Measurements from ENCODE around the gene CAMK1D. TPM values are rescaled to one million over a fixed set of nuclear protein-coding genes. Genes with fewer than 3 reads are reported as not detected.

CAMK1D gene
- total and polyA plus RNA-seq, 4 experiments from 2014 or later: 5.2 to 22.2 (median 19.4) TPM

DNA sequence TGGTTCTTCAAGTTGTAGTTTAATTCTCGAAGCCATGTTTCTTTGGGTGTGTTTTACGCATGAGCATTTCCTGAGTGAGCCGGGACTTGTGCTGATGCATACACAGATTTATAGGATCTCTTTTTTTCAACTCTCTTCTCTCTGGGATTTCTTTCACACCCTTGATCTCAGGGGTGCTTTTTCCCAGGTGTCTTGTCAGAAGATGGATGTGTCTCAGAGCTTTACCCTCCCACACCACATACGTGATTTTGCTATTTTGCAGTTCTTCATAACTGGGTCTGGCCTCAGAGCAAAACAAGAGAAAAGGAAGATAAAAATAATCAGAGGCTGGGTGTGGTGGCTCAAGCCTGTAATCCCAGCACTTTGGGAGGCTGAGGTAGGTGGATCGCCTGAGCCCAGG lies 177.0 kb downstream of the CAMK1D start:
- Histone ChIP-seq H3K4me1 (ENCODE audit: insufficient read depth, low read length) (no peaks in the 10 kb centered on the region), H3K27ac (ENCODE audit: low read depth, low read length) (no peak overlapping the region), H3K9me3 (ENCODE audit: control insufficient read depth in 1 of 2, low read length in 2 of 2) (no peaks in the 10 kb centered on the region), H3K4me3 (ENCODE audit: low read length in 2 of 2) (no peak overlapping the region), H3K36me3 (ENCODE audit: insufficient read depth, low read length) (no peaks in the 10 kb centered on the region), H3K27me3 (ENCODE audit: insufficient read depth, low read length) (no peaks in the 10 kb centered on the region)
- no peak for DNase-seq
- intact Hi-C loops (cut with micrococcal nuclease): no loop called here
- Mint-ChIP-seq H3K4me3 (no peak overlapping the region), H3K27me3 (no peaks in the 10 kb centered on the region), H3K9me3 (peaks cover 0 to 12% (median 0%) of the 10 kb centered on the region in 8 donors), H3K4me1 (peaks cover 2 to 7% (median 6%) of the 10 kb centered on the region in 4 donors), H3K36me3 (peaks cover 3 to 15% of the 10 kb centered on the region in 2 donors), H3K27ac (peak overlapping the region in 1 of 7 donors; percentile 48)
- POLR2A ChIA-PET (ENCODE audit: partially characterized antibody): no interaction called here
- CTCF ChIA-PET (ENCODE audit: partially characterized antibody): no interaction called here

DNA sequence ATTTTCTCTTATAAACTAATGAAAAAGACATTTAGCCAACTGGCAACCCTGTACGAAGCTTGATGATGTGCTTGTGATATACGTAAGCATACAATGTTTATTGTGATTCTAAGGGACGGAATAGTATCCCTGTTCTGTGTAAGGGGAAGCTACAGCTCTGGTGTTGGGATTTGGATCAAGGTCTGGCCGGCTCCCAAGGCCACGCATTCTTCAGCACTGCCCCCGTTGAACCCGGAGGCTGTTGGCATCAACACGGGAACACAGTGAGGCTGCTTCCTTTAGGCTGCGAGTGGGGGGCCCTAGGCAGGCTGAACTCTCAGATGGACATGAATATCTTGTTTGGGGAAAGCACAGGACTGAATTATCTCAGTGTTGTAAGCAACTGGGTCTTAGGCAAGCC lies 180.6 kb downstream of the CAMK1D start:
- Histone ChIP-seq H3K9me3 (ENCODE audit: control insufficient read depth in 1 of 2, low read length in 2 of 2) (no peaks in the 10 kb centered on the region), H3K36me3 (ENCODE audit: insufficient read depth, low read length) (no peaks in the 10 kb centered on the region), H3K27ac (ENCODE audit: low read depth, low read length) (no peak overlapping the region), H3K4me1 (ENCODE audit: insufficient read depth, low read length) (no peaks in the 10 kb centered on the region), H3K27me3 (ENCODE audit: insufficient read depth, low read length) (no peaks in the 10 kb centered on the region), H3K4me3 (ENCODE audit: low read length in 2 of 2) (no peak overlapping the region)
- H3K27me3 Mint-ChIP-seq: no peaks in the 10 kb centered on the region
- POLR2A ChIA-PET (ENCODE audit: partially characterized antibody): no interaction called here
- peaks cover 6 to 26% of the 10 kb centered on the region in 2 donors for H3K36me3 Mint-ChIP-seq
- CTCF ChIA-PET (ENCODE audit: partially characterized antibody): no interaction called here
- peak overlapping the region in 1 of 7 donors; percentile 43 for H3K27ac Mint-ChIP-seq
- H3K4me1 Mint-ChIP-seq: peaks cover 2 to 18% (median 11%) of the 10 kb centered on the region in 4 donors
- no peak for DNase-seq
- peaks cover 0 to 5% (median 2%) of the 10 kb centered on the region in 8 donors for H3K9me3 Mint-ChIP-seq
- intact Hi-C loops (cut with micrococcal nuclease): no loop called here
- H3K4me3 Mint-ChIP-seq: no peak overlapping the region

DNA sequence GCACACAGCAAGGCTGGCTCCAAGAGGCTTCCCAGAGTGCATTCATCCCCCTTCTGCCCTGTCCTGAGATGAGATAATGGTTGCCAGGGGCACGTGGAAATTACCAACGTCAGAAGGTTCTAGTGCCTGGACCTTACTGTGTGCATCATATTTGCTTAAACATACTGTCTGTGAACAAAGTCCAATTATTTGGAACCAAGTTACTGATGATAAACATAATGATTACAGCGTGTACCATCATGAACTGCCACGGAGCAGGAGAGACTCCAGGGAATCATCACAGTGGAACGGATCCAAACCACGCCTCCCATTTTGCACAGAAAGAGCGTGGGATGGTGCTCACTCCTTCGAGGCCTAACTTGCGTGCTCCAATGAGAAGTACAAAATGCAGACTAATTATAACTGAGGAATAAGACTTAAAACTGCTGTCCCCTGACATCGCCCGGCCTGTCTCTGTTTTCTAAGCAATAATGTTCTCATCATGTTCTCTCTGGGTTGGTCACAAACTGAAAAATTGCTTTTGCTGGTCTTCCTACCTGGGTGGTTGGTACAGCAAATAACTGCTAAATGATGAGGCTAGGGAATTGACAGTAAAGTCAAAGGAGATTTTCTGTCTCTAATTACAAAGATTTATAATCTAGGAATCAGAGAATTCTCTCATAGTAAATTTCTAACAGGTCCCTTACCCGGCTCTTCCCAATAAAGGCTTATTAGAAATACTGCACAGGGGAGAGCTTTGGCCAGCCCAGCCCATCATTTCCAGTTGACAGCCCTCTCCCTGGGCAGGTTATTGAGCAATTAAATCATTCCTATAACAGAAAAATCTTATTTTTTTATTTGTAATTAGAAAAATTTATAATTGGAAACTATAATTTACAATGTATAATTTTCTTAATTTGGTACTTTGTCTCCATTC lies 182.2 kb downstream of the CAMK1D start:
- H3K27ac Mint-ChIP-seq: peak overlapping the region in 1 of 7 donors; percentile 22
- no peak for DNase-seq
- peaks cover 7 to 20% (median 14%) of the 10 kb centered on the region in 4 donors for H3K4me1 Mint-ChIP-seq
- peaks cover 3 to 22% of the 10 kb centered on the region in 2 donors for H3K36me3 Mint-ChIP-seq
- no peak overlapping the region for H3K4me3 Mint-ChIP-seq
- Histone ChIP-seq H3K27ac (ENCODE audit: low read depth, low read length) (no peak overlapping the region), H3K36me3 (ENCODE audit: insufficient read depth, low read length) (no peaks in the 10 kb centered on the region), H3K4me3 (ENCODE audit: low read length in 2 of 2) (no peak overlapping the region), H3K27me3 (ENCODE audit: insufficient read depth, low read length) (no peaks in the 10 kb centered on the region), H3K4me1 (ENCODE audit: insufficient read depth, low read length) (no peaks in the 10 kb centered on the region), H3K9me3 (ENCODE audit: control insufficient read depth in 1 of 2, low read length in 2 of 2) (no peaks in the 10 kb centered on the region)
- H3K27me3 Mint-ChIP-seq: no peaks in the 10 kb centered on the region
- CTCF ChIA-PET (ENCODE audit: partially characterized antibody): no interaction called here
- peaks cover 0 to 5% (median 0%) of the 10 kb centered on the region in 8 donors for H3K9me3 Mint-ChIP-seq
- POLR2A ChIA-PET (ENCODE audit: partially characterized antibody): no interaction called here
- intact Hi-C loops (cut with micrococcal nuclease): no loop called here

DNA sequence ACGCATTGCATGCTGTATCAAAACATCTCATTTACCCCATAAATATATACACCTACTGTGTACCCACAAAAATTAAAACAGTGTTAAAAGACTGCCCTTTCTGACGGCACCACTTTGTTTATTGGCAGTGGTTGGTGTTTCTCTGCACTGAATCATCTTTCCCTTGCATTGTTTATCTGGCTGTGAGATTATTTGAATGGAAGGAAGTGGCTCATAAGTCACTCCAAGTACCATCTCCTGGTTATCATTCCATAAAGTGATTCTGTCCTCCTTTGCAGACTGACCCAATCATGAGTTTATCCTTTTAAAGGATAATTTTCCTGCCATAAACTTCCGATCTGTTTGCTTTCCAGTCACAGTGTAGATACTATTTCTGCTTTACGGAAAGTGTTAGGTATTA lies 183.8 kb downstream of the CAMK1D start:
- Histone ChIP-seq H3K27ac (ENCODE audit: low read depth, low read length) (no peak overlapping the region), H3K4me1 (ENCODE audit: insufficient read depth, low read length) (no peaks in the 10 kb centered on the region), H3K9me3 (ENCODE audit: control insufficient read depth in 1 of 2, low read length in 2 of 2) (no peaks in the 10 kb centered on the region), H3K27me3 (ENCODE audit: insufficient read depth, low read length) (no peaks in the 10 kb centered on the region), H3K36me3 (ENCODE audit: insufficient read depth, low read length) (no peaks in the 10 kb centered on the region), H3K4me3 (ENCODE audit: low read length in 2 of 2) (no peak overlapping the region)
- POLR2A ChIA-PET (ENCODE audit: partially characterized antibody): no interaction called here
- Mint-ChIP-seq H3K27me3 (no peaks in the 10 kb centered on the region), H3K36me3 (peaks cover 3 to 24% of the 10 kb centered on the region in 2 donors), H3K27ac (no peak overlapping the region), H3K9me3 (peaks cover 0 to 5% (median 0%) of the 10 kb centered on the region in 8 donors), H3K4me3 (no peak overlapping the region), H3K4me1 (peaks cover 6 to 19% (median 15%) of the 10 kb centered on the region in 4 donors)
- intact Hi-C loops (cut with micrococcal nuclease): no loop called here
- DNase-seq: no peak
- CTCF ChIA-PET (ENCODE audit: partially characterized antibody): no interaction called here

DNA sequence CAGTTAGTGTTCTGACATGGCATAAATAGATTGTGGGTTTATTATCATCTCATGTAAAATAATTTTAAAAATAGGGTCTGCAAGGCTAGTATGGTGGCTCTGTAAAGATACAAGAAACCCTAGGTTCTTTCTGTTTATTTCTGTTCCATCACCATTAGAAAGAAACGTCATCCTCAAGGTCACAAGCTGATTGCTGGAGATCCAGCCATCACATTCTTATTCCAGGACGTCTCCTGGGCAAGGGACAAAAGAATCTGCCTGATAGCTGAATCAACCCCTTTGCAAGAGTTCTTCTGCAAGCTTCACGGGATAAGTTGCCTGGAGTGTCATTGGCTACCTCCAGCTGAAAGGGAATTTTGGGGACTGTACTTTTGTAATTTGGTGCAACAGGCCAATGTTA lies 184.4 kb downstream of the CAMK1D start:
- ChIA-PET CTCF (ENCODE audit: partially characterized antibody) (no interaction called here), POLR2A (ENCODE audit: partially characterized antibody) (interaction anchor here (1.4 to 1.7 kb wide), 2 partner anchors 22 to 184 kb away, joined by 3 read pairs; partner anchors contain the start of gene CAMK1D)
- H3K36me3 ChIP-seq (ENCODE audit: insufficient read depth, low read length): no peaks in the 10 kb centered on the region
- no peak for DNase-seq
- Mint-ChIP-seq H3K4me1 (peaks cover 9 to 22% (median 20%) of the 10 kb centered on the region in 4 donors), H3K9me3 (peaks cover 0 to 5% (median 0%) of the 10 kb centered on the region in 8 donors), H3K36me3 (peaks cover 3 to 27% of the 10 kb centered on the region in 2 donors), H3K27ac (no peak overlapping the region), H3K27me3 (no peaks in the 10 kb centered on the region), H3K4me3 (no peak overlapping the region)
- H3K9me3 ChIP-seq (ENCODE audit: control insufficient read depth in 1 of 2, low read length in 2 of 2): no peaks in the 10 kb centered on the region
- H3K4me3 ChIP-seq (ENCODE audit: low read length in 2 of 2): no peak overlapping the region
- no peak overlapping the region for H3K27ac ChIP-seq (ENCODE audit: low read depth, low read length)
- intact Hi-C loops (cut with micrococcal nuclease): no loop called here
- no peaks in the 10 kb centered on the region for H3K27me3 ChIP-seq (ENCODE audit: insufficient read depth, low read length)
- no peaks in the 10 kb centered on the region for H3K4me1 ChIP-seq (ENCODE audit: insufficient read depth, low read length)

DNA sequence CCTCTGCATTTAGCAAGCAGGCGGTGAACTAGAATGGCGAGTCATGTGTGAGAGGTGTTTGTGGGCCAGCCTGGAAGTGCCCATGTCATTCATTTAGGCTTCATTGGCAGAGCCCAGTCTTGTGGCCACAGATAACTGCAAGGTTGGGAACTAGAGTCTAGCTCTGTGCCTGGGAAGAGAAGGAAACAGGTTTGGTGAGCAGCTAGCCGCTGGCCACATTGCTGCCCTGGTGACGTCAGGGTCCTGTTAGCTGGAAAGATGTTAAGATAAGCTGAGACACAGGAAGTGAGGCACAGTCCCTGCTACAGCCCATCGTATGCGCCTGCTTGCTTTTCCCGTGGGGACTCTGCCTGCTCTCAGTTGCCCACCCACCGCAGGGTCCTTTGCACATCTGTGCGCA lies 185.5 kb downstream of the CAMK1D start:
- Histone ChIP-seq H3K4me3 (ENCODE audit: low read length in 2 of 2) (no peak overlapping the region), H3K9me3 (ENCODE audit: control insufficient read depth in 1 of 2, low read length in 2 of 2) (no peaks in the 10 kb centered on the region), H3K27me3 (ENCODE audit: insufficient read depth, low read length) (no peaks in the 10 kb centered on the region), H3K4me1 (ENCODE audit: insufficient read depth, low read length) (no peaks in the 10 kb centered on the region), H3K36me3 (ENCODE audit: insufficient read depth, low read length) (no peaks in the 10 kb centered on the region), H3K27ac (ENCODE audit: low read depth, low read length) (no peak overlapping the region)
- Mint-ChIP-seq H3K27me3 (no peaks in the 10 kb centered on the region), H3K27ac (peak overlapping the region in 4 of 7 donors; percentile 27 to 71 (median 42)), H3K9me3 (peaks cover 0 to 5% (median 0%) of the 10 kb centered on the region in 8 donors), H3K4me1 (peaks cover 13 to 26% (median 21%) of the 10 kb centered on the region in 4 donors), H3K4me3 (peak overlapping the region in 2 of 8 donors; percentile 1 to 23), H3K36me3 (peaks cover 3 to 27% of the 10 kb centered on the region in 2 donors)
- no peak for DNase-seq
- intact Hi-C loops (cut with micrococcal nuclease): no loop called here
- POLR2A ChIA-PET (ENCODE audit: partially characterized antibody): interaction anchor here (1.4 to 1.7 kb wide), 2 partner anchors 23 to 186 kb away, joined by 3 read pairs; partner anchors contain the start of gene CAMK1D
- CTCF ChIA-PET (ENCODE audit: partially characterized antibody): no interaction called here

DNA sequence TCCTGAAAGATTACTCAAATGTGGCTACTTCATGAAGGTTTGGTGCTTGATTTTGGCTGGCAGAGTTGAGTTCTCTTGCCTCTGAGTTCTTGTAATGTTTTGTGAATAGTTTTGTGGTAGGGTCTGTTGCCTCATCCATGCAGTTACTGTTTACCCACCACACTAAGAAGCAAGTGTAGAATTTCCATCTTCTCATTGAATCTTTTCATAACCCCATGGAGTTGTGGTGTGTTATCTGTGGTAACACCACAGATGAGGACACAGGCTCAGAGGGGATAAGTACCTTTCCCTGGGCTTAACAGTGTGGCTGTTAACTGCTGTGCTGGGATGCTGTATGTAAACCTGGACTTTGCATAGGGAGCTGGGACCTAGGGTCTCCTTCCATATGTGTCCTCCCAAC lies 186.3 kb downstream of the CAMK1D start:
- Histone ChIP-seq H3K4me3 (ENCODE audit: low read length in 2 of 2) (no peak overlapping the region), H3K27ac (ENCODE audit: low read depth, low read length) (no peak overlapping the region), H3K36me3 (ENCODE audit: insufficient read depth, low read length) (no peaks in the 10 kb centered on the region), H3K27me3 (ENCODE audit: insufficient read depth, low read length) (no peaks in the 10 kb centered on the region), H3K9me3 (ENCODE audit: control insufficient read depth in 1 of 2, low read length in 2 of 2) (no peaks in the 10 kb centered on the region), H3K4me1 (ENCODE audit: insufficient read depth, low read length) (no peaks in the 10 kb centered on the region)
- no peak for DNase-seq
- peaks cover 3 to 27% of the 10 kb centered on the region in 2 donors for H3K36me3 Mint-ChIP-seq
- peaks cover 18 to 34% (median 24%) of the 10 kb centered on the region in 4 donors for H3K4me1 Mint-ChIP-seq
- ChIA-PET POLR2A (ENCODE audit: partially characterized antibody) (no interaction called here), CTCF (ENCODE audit: partially characterized antibody) (no interaction called here)
- no peaks in the 10 kb centered on the region for H3K27me3 Mint-ChIP-seq
- no peak overlapping the region for H3K4me3 Mint-ChIP-seq
- H3K27ac Mint-ChIP-seq: peak overlapping the region in 2 of 7 donors; percentile 2 to 37
- H3K9me3 Mint-ChIP-seq: peaks cover 0 to 5% (median 0%) of the 10 kb centered on the region in 8 donors
- intact Hi-C loops (cut with micrococcal nuclease): no loop called here
